H1 (cell line): ENCODE data around the gene RRP12. TPM values are rescaled to one million over a fixed set of nuclear protein-coding genes. Genes with fewer than 3 reads are reported as not detected.
A peak's percentile ranks its signal among the peaks of the same experiment; 100 is the strongest.

Experiments used
- CTCF ChIA-PET: fragments of 300-600 bp; sonication (Branson Sonifier 250); formaldehyde crosslinking; loops from one replicate; lab custom pipeline; 2021; ENCODE audit not compliant: partially characterized antibody; lab: Charles Lee
- POLR2A ChIA-PET: fragments of 300-600 bp; sonication (Branson Sonifier 250); formaldehyde crosslinking; loops from one replicate; lab custom pipeline; 2021; ENCODE audit warnings: inconsistent platforms; ENCODE audit not compliant: partially characterized antibody; lab: Charles Lee
- DNase-seq, 2 experiments: peaks; one replicate each; pipeline versions ENCODE4 v3.0.0 to v3.0.0-alpha.2; 2010 to 2022; ENCODE audit warnings: low spot score in 2 of 2, low read depth in 1 of 2, mixed read lengths in 1 of 2
- FAIRE-seq: peaks from 2 replicates; lab custom pipeline; 2011; peaks lifted over from hg19 to GRCh38; lab: Jason Lieb, UNC
- H2AFZ ChIP-seq: 2 replicates; pipeline ENCODE4 v1.8.1; 2012; ENCODE audit warnings: low read length, inconsistent platforms
- H2AK5ac ChIP-seq: 2 replicates; pipeline ENCODE4 v1.6.1; 2013; ENCODE audit warnings: low read depth, low read length
- H2BK120ac ChIP-seq: replicated peaks from 2 replicates; pipeline ENCODE3; 2013; ENCODE audit warnings: low read depth, low read length, inconsistent platforms
- H2BK12ac ChIP-seq: 2 replicates; pipeline ENCODE4 v1.6.1; 2013; ENCODE audit warnings: low read depth, low read length
- H2BK15ac ChIP-seq: 2 replicates; pipeline ENCODE4 v1.6.1; 2013; ENCODE audit warnings: low read length
- H2BK20ac ChIP-seq: 2 replicates; pipeline ENCODE4 v1.6.1; 2013; ENCODE audit warnings: low read length
- H2BK5ac ChIP-seq: 2 replicates; pipeline ENCODE4 v1.6.1; 2013; ENCODE audit warnings: low read depth, low read length
- H3K14ac ChIP-seq: 2 replicates; pipeline ENCODE4 v1.6.1; 2013; ENCODE audit warnings: inconsistent platforms; ENCODE audit not compliant: insufficient read length
- H3K18ac ChIP-seq: 2 replicates; pipeline ENCODE4 v1.6.1; 2013; ENCODE audit warnings: low read length; ENCODE audit errors: extremely low read depth
- H3K23ac ChIP-seq: 2 replicates; pipeline ENCODE4 v1.6.1; 2013; ENCODE audit warnings: inconsistent platforms; ENCODE audit not compliant: insufficient read length
- H3K23me2 ChIP-seq: 2 replicates; pipeline ENCODE4 v1.6.1; 2013; ENCODE audit warnings: low read depth, low read length
- H3K27ac ChIP-seq: 2 replicates; pipeline ENCODE4 v1.6.1; 2011; ENCODE audit warnings: low read depth, low read length, inconsistent platforms
- H3K27me3 ChIP-seq, 4 experiments: replicated peaks in 1 of 4; 1 replicate in 1 of 4; 2 replicates in 3 of 4; pipeline versions ENCODE4 v1.6.1 to v1.8.1; 2011 to 2013; ENCODE audit warnings: low read length in 3 of 4, mild to moderate bottlenecking in 3 of 4, inconsistent platforms in 2 of 4, mixed read lengths in 2 of 4, moderate library complexity in 1 of 4; ENCODE audit not compliant: control insufficient read depth in 3 of 4, insufficient read depth in 3 of 4; ENCODE audit errors: extremely low read depth in 1 of 4
- H3K36me3 ChIP-seq, 4 experiments: 2 replicates each; pipeline versions ENCODE4 v1.6.1 to v1.8.1; 2011 to 2013; ENCODE audit warnings: mild to moderate bottlenecking in 4 of 4, low read length in 3 of 4, moderate library complexity in 2 of 4, control low read depth in 1 of 4, inconsistent platforms in 1 of 4; ENCODE audit not compliant: insufficient read depth in 4 of 4, control insufficient read depth in 2 of 4
- H3K4ac ChIP-seq: replicated peaks from 2 replicates; pipeline ENCODE3; 2013; ENCODE audit warnings: low read length, low read depth, mixed read lengths, inconsistent platforms; ENCODE audit not compliant: insufficient read length
- H3K4me1 ChIP-seq, 4 experiments: replicated peaks in 1 of 4; 1 replicate in 1 of 4; 2 replicates in 3 of 4; pipeline versions ENCODE4 v1.6.1 to v1.8.1; 2011 to 2013; ENCODE audit warnings: low read length in 3 of 4, inconsistent platforms in 2 of 4, mixed read lengths in 1 of 4; ENCODE audit not compliant: insufficient read depth in 4 of 4, control insufficient read depth in 3 of 4
- H3K4me2 ChIP-seq, 2 experiments: 2 replicates each; pipeline versions ENCODE4 v1.6.1 to v1.8.1; 2011 to 2013; ENCODE audit warnings: low read depth in 2 of 2, low read length in 2 of 2, control low read depth in 1 of 2, inconsistent platforms in 1 of 2, mild to moderate bottlenecking in 1 of 2; ENCODE audit not compliant: insufficient read depth in 1 of 2
- H3K4me3 ChIP-seq, 4 experiments: fragments of 200-600, 300-600 bp in 1 of 4; sonication (generic), shearing (Covaris generic), sonication (Bioruptor Twin) in 1 of 4; 2 replicates each; pipeline versions ENCODE4 v1.5.1 to v1.8.1; 2011 to 2016; ENCODE audit warnings: low read length in 4 of 4, low read depth in 3 of 4, control low read depth in 2 of 4, inconsistent platforms in 2 of 4, mild to moderate bottlenecking in 2 of 4, mixed read lengths in 1 of 4, moderate library complexity in 1 of 4; ENCODE audit not compliant: insufficient read depth in 2 of 4; ENCODE audit errors: extremely low read depth in 1 of 4
- H3K56ac ChIP-seq: replicated peaks from 2 replicates; pipeline ENCODE3; 2013; ENCODE audit warnings: low read depth, mild to moderate bottlenecking, mixed read lengths, low read length, inconsistent platforms; ENCODE audit not compliant: insufficient read length
- H3K79me1 ChIP-seq: 2 replicates; pipeline ENCODE4 v1.6.1; 2013; ENCODE audit warnings: low read depth, low read length, control low read depth
- H3K79me2 ChIP-seq, 2 experiments: 2 replicates each; pipeline versions ENCODE4 v1.6.1 to v1.8.1; 2012 to 2013; ENCODE audit warnings: low read length in 2 of 2, mild to moderate bottlenecking in 2 of 2, inconsistent platforms in 1 of 2; ENCODE audit not compliant: insufficient read depth in 2 of 2, control insufficient read depth in 1 of 2
- H3K9ac ChIP-seq, 4 experiments: replicated peaks in 1 of 4; 1 replicate in 1 of 4; 2 replicates in 3 of 4; pipeline versions ENCODE4 v1.6.1 to v1.8.1; 2011 to 2013; ENCODE audit warnings: low read depth in 3 of 4, low read length in 3 of 4, control low read depth in 2 of 4, mild to moderate bottlenecking in 2 of 4, moderate library complexity in 2 of 4, inconsistent platforms in 1 of 4; ENCODE audit errors: extremely low read depth in 1 of 4
- H3K9me3 ChIP-seq, 2 experiments: 2 replicates each; pipeline versions ENCODE4 v1.6.1 to v1.8.1; 2012 to 2013; ENCODE audit warnings: mild to moderate bottlenecking in 2 of 2, moderate library complexity in 2 of 2, control low read depth in 1 of 2, inconsistent platforms in 1 of 2, low read depth in 1 of 2, low read length in 1 of 2, mixed read lengths in 1 of 2; ENCODE audit not compliant: insufficient read depth in 2 of 2
- H4K20me1 ChIP-seq, 2 experiments: replicated peaks in 1 of 2; 2 replicates each; pipeline versions ENCODE3 to v1.8.1; 2011 to 2013; ENCODE audit warnings: inconsistent platforms in 2 of 2, low read length in 2 of 2, mild to moderate bottlenecking in 1 of 2; ENCODE audit not compliant: insufficient read depth in 2 of 2, control insufficient read depth in 1 of 2
- H4K5ac ChIP-seq: 2 replicates; pipeline ENCODE4 v1.6.1; 2013; ENCODE audit warnings: low read length, low read depth, mixed read lengths, inconsistent platforms; ENCODE audit not compliant: insufficient read length
- H4K8ac ChIP-seq: 2 replicates; pipeline ENCODE4 v1.8.0; 2013; ENCODE audit warnings: mild to moderate bottlenecking, moderate library complexity, low read length, inconsistent platforms; ENCODE audit not compliant: insufficient read depth; ENCODE audit errors: extremely low read depth
- H4K91ac ChIP-seq: replicated peaks from 2 replicates; pipeline ENCODE3; 2013; ENCODE audit warnings: low read length, mixed read lengths, inconsistent platforms; ENCODE audit not compliant: insufficient read length
- EZH2 ChIP-seq: fragments of 200-600 bp; sonication (generic); IDR thresholded peaks from 2 replicates; pipeline ENCODE4 v1.7.1; 2012; ENCODE audit warnings: low read depth, mild to moderate bottlenecking, moderate library complexity, low read length, inconsistent platforms; ENCODE audit not compliant: severe bottlenecking
- GABPA ChIP-seq: IDR thresholded peaks from 2 replicates; pipeline ENCODE4 v1.6.1; 2011; ENCODE audit warnings: mild to moderate bottlenecking, low read length, moderate library complexity, borderline replicate concordance; ENCODE audit not compliant: insufficient read depth
- GTF2F1 ChIP-seq: IDR thresholded peaks from 2 replicates; pipeline ENCODE4 v1.6.1; 2012; ENCODE audit warnings: low read depth, low read length, improper control_type of control experiment, borderline replicate concordance
- PHF8 ChIP-seq: fragments of 200-600 bp; sonication (generic); conservative IDR thresholded peaks from 2 replicates; pipeline ENCODE4 v1.7.1; 2012; ENCODE audit warnings: low read depth, mild to moderate bottlenecking, inconsistent platforms, low read length, moderate library complexity
- POLR2A ChIP-seq, 2 experiments: IDR thresholded peaks; 1 replicate in 1 of 2; 2 replicates in 1 of 2; pipeline ENCODE4 v1.6.1; 2011; ENCODE audit warnings: low read depth in 2 of 2, low read length in 2 of 2, mild to moderate bottlenecking in 2 of 2; ENCODE audit errors: control extremely low read depth in 1 of 2
- POLR2AphosphoS5 ChIP-seq: IDR thresholded peaks from 2 replicates; pipeline ENCODE4 v1.6.1; 2011; ENCODE audit warnings: low read depth, low read length
- SAP30 ChIP-seq: fragments of 300-600 bp; sonication (generic); IDR thresholded peaks from 2 replicates; pipeline ENCODE4 v1.7.1; 2012; ENCODE audit warnings: low read length, moderate library complexity, mild to moderate bottlenecking, inconsistent platforms; ENCODE audit not compliant: insufficient read depth, insufficient replicate concordance
- SUZ12 ChIP-seq: fragments of 200-600 bp; sonication (generic); IDR thresholded peaks from 2 replicates; pipeline ENCODE4 v1.6.1; 2012; ENCODE audit warnings: mild to moderate bottlenecking, inconsistent platforms, low read length, moderate library complexity, mixed read lengths
- TBP ChIP-seq: IDR thresholded peaks from 2 replicates; pipeline ENCODE4 v1.6.1; 2011; ENCODE audit warnings: low read depth, low read length, improper control_type of control experiment
- WGBS, 2 experiments: shearing (Covaris generic) in 1 of 2; methylation state at CpG; one replicate each; pipeline versions ENCODE4 v1.1.6 to v1.1.7; 2013 to 2015; ENCODE audit warnings: low lambda C conversion rate in 2 of 2, mixed read lengths in 2 of 2, inconsistent platforms in 1 of 2, low coverage in 1 of 2, missing lambda C conversion rate in 1 of 2; ENCODE audit not compliant: insufficient replicate concordance in 2 of 2, insufficient coverage in 1 of 2, insufficient read length in 1 of 2; ENCODE audit errors: extremely low coverage in 1 of 2, missing lambda C conversion rate in 1 of 2; 5-methylcytosine and 5-hydroxymethylcytosine counted together
- polyA plus RNA-seq, 7 experiments: library from polyadenylated mRNA; depleted of rRNA in 3 of 7; stranded (reverse) in 5 of 7; unstranded in 2 of 7; fragments of >200 nt in 5 of 7; fragments of 200-250 nt in 2 of 7; gene quantifications; 1 replicate in 5 of 7; 2 replicates in 1 of 7; 4 replicates in 1 of 7; pipeline versions ENCODE4 v1.2.1 to v1.2.3, GENCODE V29; 2011 to 2013; ENCODE audit warnings: missing spikeins in 2 of 7, mixed read lengths in 2 of 7
- total RNA-seq: library from RNA; stranded (reverse); fragmentation: NEBNext Ultra II Directional; extraction: Animal tissue kit (Norgen Biotek cat#: 25700); gene quantifications from 2 replicates; pipeline ENCODE4 v1.2.1, GENCODE V29; 2021
- TF ChIP-seq, protein P1 (sequence below): IDR thresholded peaks from 2 replicates; pipeline ENCODE4 v1.6.1; 2011; ENCODE audit warnings: low read length, improper control_type of control experiment

The RRP12 gene
- total and polyA plus RNA-seq, 2 of the 8 experiments (the other 6 are each of a cell fraction or from before 2014, with no cell fraction given): 21.0 to 65.8 TPM

DNA sequence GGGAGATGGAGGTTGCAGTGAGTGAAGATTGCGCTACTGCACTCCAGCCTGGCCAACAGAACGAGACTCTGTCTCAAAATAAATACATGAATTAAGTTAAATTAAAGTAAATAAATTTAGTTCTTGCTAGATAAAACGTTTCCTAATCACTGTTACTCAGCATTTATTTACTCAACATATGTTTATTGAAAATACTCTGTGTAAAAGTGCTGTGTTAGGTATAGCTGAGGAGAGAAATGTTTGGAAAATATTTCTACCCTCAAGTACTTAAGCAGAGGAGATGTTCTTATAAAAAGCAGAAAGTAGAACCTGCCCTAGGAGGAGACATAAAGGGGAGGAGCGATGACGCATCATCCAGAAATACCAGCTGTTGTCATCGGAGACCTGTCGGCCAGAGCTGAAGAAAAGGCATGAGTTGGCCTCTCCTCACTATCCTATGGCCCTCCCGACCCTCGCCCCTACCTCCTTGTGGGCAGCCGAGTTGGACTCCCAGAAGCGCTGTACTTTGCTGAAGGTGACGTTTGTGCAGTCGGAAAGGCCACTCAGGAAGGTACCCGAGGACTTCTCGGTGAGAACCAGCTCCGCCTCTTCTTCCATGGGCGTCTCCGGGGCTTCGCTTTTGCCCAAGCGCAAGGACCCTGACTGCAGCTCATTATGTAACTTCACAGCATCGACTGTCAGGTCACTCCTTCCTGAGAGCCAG lies 1.1 kb downstream of the RRP12 start:
- no peak overlapping the region for H4K8ac ChIP-seq
- no peak overlapping the region for H2BK15ac ChIP-seq
- peaks cover 0 to 33% (median 7%) of the 10 kb centered on the region in 4 experiments; a peak in 4 of 8 replicates for H3K36me3 ChIP-seq
- H4K91ac ChIP-seq: no peak overlapping the region
- H2BK20ac ChIP-seq: no peak overlapping the region
- DNase-seq: no peak
- ChIA-PET CTCF (interaction anchor here (0.6 to 3.2 kb wide), 10 partner anchors 9 to 212 kb away, joined by 3 to 9 read pairs (median 4); no protein-coding TSS in a partner anchor), POLR2A (interaction anchor here (0.6 to 4.6 kb wide), 16 partner anchors 9 to 181 kb away, joined by 3 to 31 read pairs (median 4); partner anchors contain the start of genes PGAM1 and UBTD1)
- H3K14ac ChIP-seq: no peak overlapping the region
- H3K23me2 ChIP-seq: peaks cover 5% of the 10 kb centered on the region; the same call in 1 of the 2 replicates
- H3K4ac ChIP-seq: no peak overlapping the region
- 81% methylated on average over 21 of the region's 21 CpGs; no CpG with 5 or more reads in 1 of the 2 experiments for WGBS, 2 experiments
- H3K23ac ChIP-seq: no peak overlapping the region
- H3K4me2 ChIP-seq: peak overlapping the region; percentile 81 to 83
- peak overlapping the region; percentile 87 to 98 (median 88) for H3K4me3 ChIP-seq
- H2AFZ ChIP-seq: no peak overlapping the region
- H4K5ac ChIP-seq: no peak overlapping the region
- peaks cover 0 to 12% of the 10 kb centered on the region in 2 experiments; a peak in 2 of 4 replicates for H3K79me2 ChIP-seq
- H2BK120ac ChIP-seq: no peak overlapping the region
- no peak overlapping the region for H3K27ac ChIP-seq
- H4K20me1 ChIP-seq: peaks cover 0 to 9% of the 10 kb centered on the region in 2 experiments
- no peak overlapping the region for H2BK5ac ChIP-seq
- peaks cover 4% of the 10 kb centered on the region; the same call in 1 of the 2 replicates for H3K79me1 ChIP-seq
- H2BK12ac ChIP-seq: no peak overlapping the region
- H3K4me1 ChIP-seq: peaks cover 0 to 7% (median 5%) of the 10 kb centered on the region in 4 experiments; a peak in 4 of 7 replicates
- H3K18ac ChIP-seq: no peak overlapping the region
- no peaks in the 10 kb centered on the region for H3K9me3 ChIP-seq
- no peak overlapping the region for H3K56ac ChIP-seq
- H2AK5ac ChIP-seq: no peak overlapping the region
- H3K9ac ChIP-seq: peak overlapping the region in 3 of 4 experiments; percentile 35 to 85 (median 68); a peak in 4 of 7 replicates
- no peaks in the 10 kb centered on the region for H3K27me3 ChIP-seq
- FAIRE-seq: no peak
- TF ChIP-seq SAP30 (no peak), POLR2A (IDR thresholded peaks at IDR 0.05; ENCODE audit: control extremely low read depth in 1 of 2, low read depth in 2 of 2, low read length in 2 of 2) (no peak), GTF2F1 (no peak), SUZ12 (no peak), PHF8 (no peak), EZH2 (no peak), POLR2AphosphoS5 (no peak), TBP (no peak), GABPA (no peak)
- TF ChIP-seq, protein P1, sequence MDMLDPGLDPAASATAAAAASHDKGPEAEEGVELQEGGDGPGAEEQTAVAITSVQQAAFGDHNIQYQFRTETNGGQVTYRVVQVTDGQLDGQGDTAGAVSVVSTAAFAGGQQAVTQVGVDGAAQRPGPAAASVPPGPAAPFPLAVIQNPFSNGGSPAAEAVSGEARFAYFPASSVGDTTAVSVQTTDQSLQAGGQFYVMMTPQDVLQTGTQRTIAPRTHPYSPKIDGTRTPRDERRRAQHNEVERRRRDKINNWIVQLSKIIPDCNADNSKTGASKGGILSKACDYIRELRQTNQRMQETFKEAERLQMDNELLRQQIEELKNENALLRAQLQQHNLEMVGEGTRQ: no peak
